GM18951 (cell line): ENCODE data around the gene PRICKLE2.

ENCODE experiments used
- POLR2A ChIP-seq: IDR thresholded peaks from 4 replicates; pipeline ENCODE4 v1.6.1; 2011; ENCODE audit warnings: mild to moderate bottlenecking; ENCODE audit not compliant: insufficient read length, insufficient read depth; ENCODE audit errors: extremely low read depth
- in situ Hi-C: fragments of 300-500 bp; cut with MboI; formaldehyde crosslinking; loops from one replicate; pipeline ENCODE4 v1.12.0; 2022; ENCODE audit warnings: low sequenced_read_pairs, mixed read lengths, inconsistent platforms; ENCODE audit not compliant: unreplicated experiment

PRICKLE2 gene

GRCh38 chr3:64207289-64208080 is 17.8 kb downstream of the PRICKLE2 start:
- in situ Hi-C loops: no loop called here
- no peak for TF ChIP-seq POLR2A

DNA sequence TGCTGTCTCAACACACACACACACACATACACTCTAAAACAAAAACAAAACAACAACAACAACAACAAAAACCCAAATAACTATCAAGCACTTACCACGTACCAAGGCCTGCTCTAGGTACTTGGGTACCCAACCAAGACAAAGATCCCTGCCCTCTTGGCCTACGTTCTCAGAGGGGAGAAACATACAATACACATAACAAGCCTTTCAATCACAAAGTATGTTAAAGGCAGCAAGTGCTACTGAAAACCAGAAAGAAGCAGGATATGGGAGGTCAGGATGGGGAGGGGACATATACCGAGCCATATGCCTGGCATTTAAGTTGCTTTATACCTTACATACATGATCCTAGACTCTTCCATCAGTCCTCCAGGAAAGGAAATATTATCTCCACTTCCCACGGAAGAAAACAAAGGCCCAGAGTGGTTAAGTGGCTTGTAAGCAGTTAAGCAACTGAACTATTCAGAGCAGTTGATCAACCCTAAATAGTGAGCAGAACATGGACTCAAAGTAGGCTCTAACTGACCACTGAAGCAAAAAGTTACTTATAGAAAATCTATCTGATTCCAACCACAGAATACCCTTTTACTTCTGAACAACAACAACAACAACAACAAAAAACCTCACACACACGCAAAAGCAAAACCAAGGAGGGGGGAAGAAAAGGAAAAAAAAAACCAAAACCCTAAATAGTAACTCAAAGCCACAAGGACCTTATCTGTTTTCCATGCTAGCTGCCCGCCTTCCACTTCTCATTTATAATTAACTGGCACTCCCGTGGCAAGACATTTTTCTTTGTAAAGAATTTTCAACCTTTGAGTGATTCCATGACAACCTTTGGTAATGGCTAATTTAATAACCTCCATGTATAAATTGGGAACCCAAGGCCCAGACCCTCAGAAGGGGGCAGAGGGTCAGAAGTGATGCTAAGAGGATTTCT is 21.0 kb downstream of the PRICKLE2 start:
- TF ChIP-seq POLR2A: no peak
- in situ Hi-C loops: no loop called here

GRCh38 chr3:64203216-64203615 is 22.1 kb downstream of the PRICKLE2 start:
- no peak for TF ChIP-seq POLR2A
- in situ Hi-C loops: no loop called here

GRCh38 chr3:64199932-64200331 is 25.3 kb downstream of the PRICKLE2 start:
- no peak for TF ChIP-seq POLR2A
- in situ Hi-C loops: no loop called here

DNA sequence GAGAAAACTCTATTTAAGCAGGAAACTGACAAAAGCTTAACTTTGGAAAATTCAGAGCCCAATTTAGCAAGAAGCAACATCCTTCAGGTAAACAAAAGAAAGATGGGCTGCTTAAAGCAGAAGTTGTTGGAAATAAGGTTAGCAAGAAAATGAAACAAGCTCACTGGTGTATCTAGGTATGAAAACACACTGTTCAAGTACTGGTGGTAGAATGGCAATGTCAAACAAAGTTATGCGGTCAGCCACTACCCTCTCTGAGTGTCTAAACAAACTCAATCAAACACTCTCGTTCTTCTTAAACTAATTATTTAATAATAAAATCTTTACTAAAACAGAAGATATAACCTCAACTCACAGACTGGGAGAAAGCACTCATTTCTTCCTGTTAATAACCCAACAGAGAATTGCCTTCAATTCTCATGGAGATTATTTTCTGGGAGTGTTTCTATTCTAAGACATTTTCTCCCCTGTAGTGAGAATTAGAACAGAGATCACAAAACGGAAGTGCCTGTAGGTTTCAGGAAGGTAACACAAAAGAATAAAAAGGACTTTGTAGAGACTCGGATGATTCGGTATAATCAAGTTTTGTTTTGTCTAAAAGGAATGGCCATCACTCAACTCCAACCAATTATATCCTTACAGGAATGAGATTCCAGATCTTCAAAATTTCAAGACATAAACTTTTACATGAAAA is 28.9 kb downstream of the PRICKLE2 start:
- in situ Hi-C loops: no loop called here
- no peak for TF ChIP-seq POLR2A

DNA sequence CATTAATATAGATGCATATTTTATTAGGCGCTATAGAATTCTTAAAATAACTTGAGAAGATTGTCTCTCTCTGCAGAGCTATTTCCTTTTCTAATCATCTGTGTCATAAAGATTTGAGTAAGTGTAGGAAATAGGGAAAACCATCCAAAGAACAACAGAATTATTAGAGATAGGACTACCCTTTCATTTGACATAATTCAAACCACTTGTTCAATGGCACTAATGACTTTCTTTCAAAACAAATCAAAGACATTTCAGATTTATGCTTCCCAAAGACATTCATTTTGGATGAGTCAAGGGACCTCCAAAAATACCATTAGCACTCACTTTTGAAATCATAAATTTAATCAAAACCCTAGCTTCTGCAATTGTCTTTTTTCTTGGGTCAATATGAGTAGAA is 29.5 kb downstream of the PRICKLE2 start:
- in situ Hi-C loops: no loop called here
- no peak for TF ChIP-seq POLR2A

GRCh38 chr3:64191822-64192221 is 33.4 kb downstream of the PRICKLE2 start:
- no peak for TF ChIP-seq POLR2A
- in situ Hi-C loops: no loop called here

- in situ Hi-C loops: no loop called here
- TF ChIP-seq POLR2A: no peak
Observed at GRCh38 chr3:64190517-64191515, 34.5 kb downstream of the PRICKLE2 start.

- no peak for TF ChIP-seq POLR2A
- in situ Hi-C loops: no loop called here
Observed at GRCh38 chr3:64188810-64189560, 36.3 kb downstream of the PRICKLE2 start.

DNA sequence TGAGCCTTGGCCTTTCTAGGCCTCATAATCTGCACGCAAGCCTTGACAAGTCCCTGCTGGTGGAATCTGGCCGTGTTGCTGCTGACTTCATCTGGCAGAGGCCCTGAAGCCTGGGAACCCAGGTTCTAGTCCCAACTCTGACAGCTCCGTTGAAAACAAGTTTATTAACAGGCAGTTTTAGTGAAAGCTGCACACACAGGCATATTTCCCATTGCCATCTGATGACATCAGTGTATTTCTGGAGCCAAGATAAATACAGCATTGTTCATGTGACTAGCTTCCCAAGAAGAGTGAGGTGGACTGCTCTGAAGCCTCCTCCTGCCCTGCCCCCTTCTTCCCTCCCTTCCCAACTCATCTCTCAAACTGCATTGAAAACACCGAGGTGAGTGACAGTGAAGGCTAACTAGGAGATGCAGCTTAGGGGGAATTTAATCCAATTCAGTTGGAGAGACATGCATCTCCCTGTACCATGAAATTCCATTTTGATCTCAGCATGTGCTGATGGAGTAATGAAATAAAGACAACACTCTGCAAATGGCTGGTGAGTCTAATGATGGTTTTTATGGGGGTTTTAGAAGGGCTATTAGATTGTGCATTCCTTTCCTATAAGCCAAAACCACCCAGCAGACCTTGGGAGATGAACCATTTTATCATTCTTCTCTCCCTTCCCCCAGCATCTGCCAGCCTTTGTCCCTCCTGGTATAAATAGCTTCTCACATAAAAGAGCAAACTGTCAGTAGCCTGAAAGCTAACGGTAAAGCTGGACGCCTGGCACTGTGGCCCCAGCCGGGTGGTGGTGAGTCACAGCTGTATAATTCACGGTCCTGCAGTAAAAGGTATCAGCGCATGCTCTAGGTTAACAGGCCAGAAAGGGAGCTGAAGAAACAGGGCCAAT is 38.0 kb downstream of the PRICKLE2 start:
- in situ Hi-C loops: no loop called here
- no peak for TF ChIP-seq POLR2A

DNA sequence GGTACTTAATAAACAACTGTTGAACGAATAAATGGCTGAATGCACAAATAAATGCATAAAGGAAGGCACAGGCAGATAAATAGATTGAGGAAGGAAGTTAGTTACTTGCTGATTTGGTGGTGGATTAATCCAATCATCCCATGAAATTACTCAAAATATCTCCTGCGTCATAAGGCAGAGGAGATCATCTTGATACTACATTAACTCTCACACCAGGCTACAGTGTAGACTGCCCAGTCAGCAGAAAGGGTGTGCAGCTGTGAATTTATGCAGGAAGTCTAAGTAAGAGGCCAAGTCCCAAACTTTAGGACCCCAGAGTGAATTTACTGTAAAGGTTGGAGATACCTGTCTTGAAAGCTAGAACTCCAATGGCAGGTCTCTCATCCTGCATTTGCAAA is 38.6 kb downstream of the PRICKLE2 start:
- TF ChIP-seq POLR2A: no peak

More for the DNA sequence above, 38.6 kb downstream of the PRICKLE2 start:
- in situ Hi-C loops: no loop called here
